SHP77 treated with DMSO at 0.1 percent for 48 hours (cell line): ENCODE data around the gene FAM161A.

Experiments
- DNase-seq: peaks from one replicate; lab custom pipeline; 2025; lab: John Stamatoyannopoulos, UW

The FAM161A gene

DNA sequence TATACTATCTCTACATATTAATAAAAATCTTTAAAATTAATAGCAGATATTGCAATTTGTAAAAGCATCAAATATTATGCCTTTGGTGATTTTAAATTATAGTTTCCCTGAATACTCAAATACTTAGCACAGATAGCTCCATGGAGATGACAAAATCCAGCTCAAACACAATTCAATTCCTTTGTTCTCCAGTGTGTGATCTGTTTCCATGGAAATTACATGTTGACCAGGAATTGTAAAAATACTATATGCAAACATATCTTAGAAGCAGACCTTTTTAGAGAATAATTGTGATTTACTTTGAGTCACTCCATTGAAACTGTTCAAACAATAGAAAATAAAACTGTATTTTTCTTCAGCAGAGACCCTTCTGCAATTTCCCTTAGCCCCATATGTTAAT lies 68.3 kb downstream of the FAM161A start:
- no peak for DNase-seq

DNA sequence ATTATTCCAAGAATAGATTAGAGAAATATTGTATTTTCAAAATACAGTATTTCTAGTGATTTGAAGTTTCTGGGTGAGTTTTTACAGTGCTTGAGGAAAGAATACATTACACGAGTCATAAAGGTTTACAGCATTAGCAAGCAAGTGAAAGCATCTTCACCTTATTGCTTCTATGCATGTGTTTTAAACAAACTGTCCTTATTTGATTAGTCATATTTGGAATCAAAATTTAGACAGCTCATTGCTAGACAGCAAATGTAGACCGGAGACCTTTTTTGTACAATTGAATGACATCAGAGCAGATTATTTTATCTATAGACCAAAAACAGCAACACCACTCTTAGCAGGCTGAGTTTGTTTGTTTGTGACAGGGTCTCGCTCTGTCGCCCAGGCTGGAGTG lies 69.2 kb downstream of the FAM161A start:
- no peak for DNase-seq

- no peak for DNase-seq
Observed at GRCh38 chr2:61775956-61776570, 77.8 kb downstream of the FAM161A start.
